Thymus (tissue), 11 donors: Measurements from ENCODE around the gene GSDME. TPM values are rescaled to one million over a fixed set of nuclear protein-coding genes. Genes with fewer than 3 reads are reported as not detected.

Experiments
- DNase-seq, 9 donors: peaks; one replicate each; pipeline ENCODE4 v3.0.0-alpha.2; 2013; ENCODE audit warnings: low spot score in 9 of 9, low read depth in 6 of 9, missing footprints in 1 of 9
- H3K27ac ChIP-seq, 2 donors: one replicate each; pipeline ENCODE4 v1.5.1; 2013; ENCODE audit warnings: control low read depth in 1 of 2, low read depth in 1 of 2, low read length in 1 of 2, mild to moderate bottlenecking in 1 of 2, moderate library complexity in 1 of 2
- H3K27me3 ChIP-seq, 2 donors: one replicate each; pipeline ENCODE4 v1.5.1; 2013; ENCODE audit warnings: low read length in 1 of 2; ENCODE audit not compliant: control insufficient read depth in 2 of 2, insufficient read depth in 1 of 2
- H3K36me3 ChIP-seq, 2 donors: one replicate each; pipeline ENCODE4 v1.5.1; 2013; ENCODE audit warnings: low read length in 1 of 2, mild to moderate bottlenecking in 1 of 2, moderate library complexity in 1 of 2; ENCODE audit not compliant: control insufficient read depth in 2 of 2, insufficient read depth in 2 of 2
- H3K4me1 ChIP-seq, 2 donors: one replicate each; pipeline ENCODE4 v1.5.1; 2013; ENCODE audit warnings: low read length in 2 of 2; ENCODE audit not compliant: control insufficient read depth in 2 of 2, insufficient read depth in 2 of 2
- H3K4me3 ChIP-seq, 2 donors: one replicate each; pipeline ENCODE4 v1.5.1; 2013; ENCODE audit warnings: low read length in 2 of 2, control low read depth in 1 of 2, mild to moderate bottlenecking in 1 of 2
- H3K9me3 ChIP-seq, 2 donors: one replicate each; pipeline ENCODE4 v1.5.1; 2013; ENCODE audit warnings: low read length in 1 of 2, mild to moderate bottlenecking in 1 of 2; ENCODE audit not compliant: control insufficient read depth in 2 of 2, insufficient read depth in 1 of 2
- WGBS: extraction: QIAGEN DNeasy Blood & Tissue Kit; methylation state at CpG from one replicate; pipeline ENCODE4 v1.1.7; 2013; 5-methylcytosine and 5-hydroxymethylcytosine counted together
- polyA plus RNA-seq: library from polyadenylated mRNA; stranded (reverse); fragments of 200-250 nt; gene quantifications from one replicate; pipeline ENCODE4 v1.2.3, GENCODE V29; 2013
- total RNA-seq: library from RNA; stranded (reverse); fragments of 120-200 nt; gene quantifications from one replicate; pipeline ENCODE4 v1.2.4, GENCODE V29; 2013
- donor health status: healthy.

GSDME gene
- total and polyA plus RNA-seq, 2 donors, result 1.9 to 10.7 TPM

GRCh38 chr7:24713850-24714675, 43.2 kb downstream of the GSDME start:
- Histone ChIP-seq H3K9me3 (peaks cover 0 to 2% of the 10 kb centered on the region in 2 donors), H3K36me3 (no peaks in the 10 kb centered on the region), H3K27me3 (no peaks in the 10 kb centered on the region), H3K4me3 (no peak overlapping the region), H3K27ac (no peak overlapping the region), H3K4me1 (peaks cover 5 to 27% of the 10 kb centered on the region in 2 donors)
- DNase-seq, result no peak
- 94% methylated on average over 14 of the region's 14 CpGs for WGBS

- no peak for DNase-seq
- Histone ChIP-seq H3K27ac (no peak overlapping the region), H3K4me3 (no peak overlapping the region), H3K4me1 (peaks cover 0 to 19% of the 10 kb centered on the region in 2 donors), H3K27me3 (no peaks in the 10 kb centered on the region), H3K36me3 (no peaks in the 10 kb centered on the region), H3K9me3 (peaks cover 0 to 2% of the 10 kb centered on the region in 2 donors)
- WGBS, result 96% methylated on average over 12 of the region's 12 CpGs
These were observed 44.0 kb downstream of the GSDME start for GRCh38 chr7:24713039-24713793.

GRCh38 chr7:24709585-24710360, 47.5 kb downstream of the GSDME start:
- Histone ChIP-seq H3K27ac (no peak overlapping the region), H3K9me3 (peaks cover 0 to 2% of the 10 kb centered on the region in 2 donors), H3K4me1 (peaks cover 0 to 2% of the 10 kb centered on the region in 2 donors), H3K4me3 (no peak overlapping the region), H3K27me3 (no peaks in the 10 kb centered on the region), H3K36me3 (no peaks in the 10 kb centered on the region)
- 94% methylated on average over 15 of the region's 15 CpGs for WGBS
- no peak for DNase-seq

DNA sequence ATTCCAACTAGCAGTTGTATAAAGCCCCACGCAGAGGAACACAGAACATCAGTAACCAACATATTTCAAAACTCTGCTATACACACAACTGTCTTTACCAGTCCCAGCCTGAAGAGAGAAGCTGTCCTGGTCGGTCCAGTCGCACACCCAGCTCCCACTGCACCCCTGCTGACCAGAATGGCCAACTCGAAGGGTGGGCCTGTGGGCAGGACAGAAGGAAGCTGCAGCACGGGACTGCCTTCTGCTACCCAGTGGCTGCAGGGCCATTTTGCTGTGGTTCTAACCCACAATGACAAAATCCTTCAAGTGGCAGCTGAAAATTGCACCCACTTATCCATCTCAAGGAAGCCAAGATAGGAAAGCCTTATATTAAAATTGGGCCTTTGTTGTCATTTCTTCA, 48.2 kb downstream of the GSDME start:
- Histone ChIP-seq H3K4me1 (peaks cover 0 to 2% of the 10 kb centered on the region in 2 donors), H3K36me3 (no peaks in the 10 kb centered on the region), H3K4me3 (no peak overlapping the region), H3K27ac (no peak overlapping the region), H3K9me3 (peaks cover 0 to 2% of the 10 kb centered on the region in 2 donors), H3K27me3 (no peaks in the 10 kb centered on the region)
- 98% methylated on average over 5 of the region's 5 CpGs for WGBS
- DNase-seq, result no peak

DNA sequence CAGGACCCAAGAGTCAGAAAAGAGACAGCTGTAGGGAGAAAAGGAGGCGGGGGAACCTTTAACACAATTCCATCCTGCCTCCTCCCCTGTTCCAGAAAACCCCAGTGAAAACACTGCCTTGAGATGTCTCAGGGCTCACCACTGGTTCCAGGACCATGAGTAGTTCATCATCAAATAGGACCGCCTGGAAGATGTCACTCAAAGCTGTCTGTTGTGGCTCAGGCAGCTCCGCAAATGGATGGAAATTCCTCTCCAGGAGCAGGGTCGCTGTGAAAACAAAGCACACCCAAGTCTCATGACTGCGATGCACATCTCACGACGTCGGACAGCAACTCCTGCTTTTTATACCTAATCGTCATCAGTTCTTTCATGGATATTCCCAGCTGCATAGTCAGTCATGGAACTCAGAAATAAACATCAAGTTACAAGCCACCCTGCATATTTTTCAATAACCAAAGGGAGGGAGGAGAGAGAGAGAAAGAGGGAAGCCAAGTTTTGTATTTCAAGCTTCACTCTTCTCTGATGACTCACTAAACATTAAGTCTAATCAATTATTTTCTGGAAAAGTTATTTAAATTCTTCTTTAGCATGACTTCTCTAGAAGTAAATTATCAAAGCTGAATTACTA, 49.2 kb downstream of the GSDME start:
- no peak overlapping the region for H3K4me3 ChIP-seq
- H3K36me3 ChIP-seq, result no peaks in the 10 kb centered on the region
- H3K4me1 ChIP-seq, result peaks cover 0 to 2% of the 10 kb centered on the region in 2 donors
- no peak for DNase-seq
- no peaks in the 10 kb centered on the region for H3K27me3 ChIP-seq
- peaks cover 0 to 2% of the 10 kb centered on the region in 2 donors for H3K9me3 ChIP-seq
- WGBS, result 91% methylated on average over 9 of the region's 9 CpGs
- H3K27ac ChIP-seq, result no peak overlapping the region

GRCh38 chr7:24706211-24707170, 50.8 kb downstream of the GSDME start:
- 98% methylated on average over 30 of the region's 30 CpGs for WGBS
- H3K4me1 ChIP-seq, result peaks cover 0 to 4% of the 10 kb centered on the region in 2 donors
- H3K27me3 ChIP-seq, result no peaks in the 10 kb centered on the region
- no peaks in the 10 kb centered on the region for H3K36me3 ChIP-seq
- peaks cover 0 to 2% of the 10 kb centered on the region in 2 donors for H3K9me3 ChIP-seq
- DNase-seq, result no peak
- H3K4me3 ChIP-seq, result no peak overlapping the region
- no peak overlapping the region for H3K27ac ChIP-seq

GRCh38 chr7:24705461-24705954, 51.8 kb downstream of the GSDME start:
- H3K4me1 ChIP-seq, result peaks cover 0 to 4% of the 10 kb centered on the region in 2 donors
- H3K4me3 ChIP-seq, result no peak overlapping the region
- no peak for DNase-seq
- H3K36me3 ChIP-seq, result no peaks in the 10 kb centered on the region
- 55% methylated on average over 5 of the region's 5 CpGs for WGBS
- H3K9me3 ChIP-seq, result peaks cover 0 to 2% of the 10 kb centered on the region in 2 donors
- H3K27me3 ChIP-seq, result no peaks in the 10 kb centered on the region
- H3K27ac ChIP-seq, result no peak overlapping the region

GRCh38 chr7:24704311-24704710, 53.0 kb downstream of the GSDME start:
- Histone ChIP-seq H3K4me1 (peaks cover 0 to 4% of the 10 kb centered on the region in 2 donors), H3K27ac (no peak overlapping the region), H3K9me3 (no peaks in the 10 kb centered on the region), H3K36me3 (no peaks in the 10 kb centered on the region), H3K27me3 (no peaks in the 10 kb centered on the region), H3K4me3 (no peak overlapping the region)
- DNase-seq, result no peak
- 74% methylated on average over 4 of the region's 4 CpGs for WGBS
